IMR-90 (cell line): ENCODE measurements around the gene C5AR2. TPM values are rescaled to one million over a fixed set of nuclear protein-coding genes. Genes with fewer than 3 reads are reported as not detected.

Source experiments
- ATAC-seq: fragments of 200-7000 bp; cut with Tn5 transposase; 2 replicates; pipeline ENCODE4 v1.9.1; 2020; ENCODE audit warnings: low read depth, mild to moderate bottlenecking, moderate library complexity
- BruUV-seq: library from RNA; stranded (reverse); fragments of 400-500 nt; replicated peaks from 2 replicates; lab custom pipeline; 2021; lab: Mats Ljungman, UMichigan
- CTCF ChIA-PET: fragments of 300-600 bp; formaldehyde crosslinking; extraction: SDS; loops from one replicate; lab custom pipeline; 2021; ENCODE audit warnings: antibody characterized with exemption; lab: Yijun Ruan, JAX
- POLR2A ChIA-PET: fragments of 300-600 bp; sonication (Branson Sonifier 250); formaldehyde crosslinking; loops from one replicate; lab custom pipeline; 2022; ENCODE audit warnings: antibody characterized with exemption; ENCODE audit not compliant: unreplicated experiment; lab: Charles Lee
- DNase-seq: peaks from one replicate; pipeline ENCODE4 v3.0.0; 2013
- H2AFZ ChIP-seq: replicated peaks from 2 replicates; pipeline ENCODE3; 2013; ENCODE audit warnings: low read length, mild to moderate bottlenecking; ENCODE audit not compliant: poor library complexity
- H2AK5ac ChIP-seq: 2 replicates; pipeline ENCODE4 v1.6.1; 2013; ENCODE audit warnings: low read depth, low read length, inconsistent platforms
- H2AK9ac ChIP-seq: replicated peaks from 2 replicates; pipeline ENCODE3; 2013; ENCODE audit warnings: mild to moderate bottlenecking, low read depth, low read length, moderate library complexity; ENCODE audit not compliant: poor library complexity
- H2BK120ac ChIP-seq: 2 replicates; pipeline ENCODE4 v1.6.1; 2013; ENCODE audit warnings: low read depth, low read length, inconsistent platforms
- H2BK15ac ChIP-seq: 3 replicates; pipeline ENCODE4 v1.6.1; 2013; ENCODE audit warnings: low read depth, low read length, inconsistent platforms
- H2BK20ac ChIP-seq: 2 replicates; pipeline ENCODE4 v1.6.1; 2013; ENCODE audit warnings: low read depth, mild to moderate bottlenecking, inconsistent platforms, low read length, moderate library complexity
- H2BK5ac ChIP-seq: 2 replicates; pipeline ENCODE4 v1.6.1; 2013; ENCODE audit warnings: mild to moderate bottlenecking, low read depth, low read length, inconsistent platforms; ENCODE audit not compliant: poor library complexity, severe bottlenecking
- H3K14ac ChIP-seq: replicated peaks from 2 replicates; pipeline ENCODE4 v1.6.1; 2013; ENCODE audit warnings: low read depth, low read length, inconsistent platforms
- H3K18ac ChIP-seq: 2 replicates; pipeline ENCODE4 v1.6.1; 2013; ENCODE audit warnings: low read depth, low read length, control low read depth
- H3K23ac ChIP-seq: 2 replicates; pipeline ENCODE4 v1.6.1; 2013; ENCODE audit warnings: low read depth, low read length, inconsistent platforms
- H3K27ac ChIP-seq: 2 replicates; pipeline ENCODE4 v1.5.1; 2013; ENCODE audit warnings: mild to moderate bottlenecking, control low read depth, low read length; ENCODE audit not compliant: insufficient read depth
- H3K27me3 ChIP-seq: 2 replicates; pipeline ENCODE4 v1.6.1; 2013; ENCODE audit warnings: low read length; ENCODE audit not compliant: control insufficient read depth, insufficient read depth
- H3K36me3 ChIP-seq: 2 replicates; pipeline ENCODE4 v1.6.1; 2013; ENCODE audit warnings: low read length, mixed read lengths; ENCODE audit not compliant: control insufficient read depth, insufficient read depth
- H3K4ac ChIP-seq: 2 replicates; pipeline ENCODE4 v1.6.1; 2013; ENCODE audit warnings: low read depth, low read length, inconsistent platforms
- H3K4me1 ChIP-seq: 2 replicates; pipeline ENCODE4 v1.6.1; 2013; ENCODE audit warnings: low read length, mixed read lengths; ENCODE audit not compliant: control insufficient read depth, insufficient read depth
- H3K4me2 ChIP-seq: 2 replicates; pipeline ENCODE4 v1.6.1; 2013; ENCODE audit warnings: low read depth, mild to moderate bottlenecking, control low read depth, low read length, moderate library complexity
- H3K4me3 ChIP-seq: 2 replicates; pipeline ENCODE4 v1.5.1; 2013; ENCODE audit warnings: low read depth, mild to moderate bottlenecking, control low read depth, low read length, moderate library complexity; ENCODE audit not compliant: insufficient read depth
- H3K56ac ChIP-seq: 2 replicates; pipeline ENCODE4 v1.6.1; 2013; ENCODE audit warnings: low read length, inconsistent platforms; ENCODE audit not compliant: insufficient read depth; ENCODE audit errors: extremely low read depth
- H3K79me1 ChIP-seq, 2 experiments: 2 replicates each; pipeline ENCODE4 v1.6.1; 2013; ENCODE audit warnings: low read length in 2 of 2, inconsistent platforms in 1 of 2, low read depth in 1 of 2
- H3K9ac ChIP-seq: 2 replicates; pipeline ENCODE4 v1.6.1; 2013; ENCODE audit warnings: low read depth, low read length, control low read depth
- H3K9me1 ChIP-seq: 2 replicates; pipeline ENCODE4 v1.6.1; 2013; ENCODE audit warnings: low read length, inconsistent platforms; ENCODE audit not compliant: insufficient read depth
- H3K9me3 ChIP-seq: 2 replicates; pipeline ENCODE4 v1.6.1; 2013; ENCODE audit warnings: low read length; ENCODE audit not compliant: control insufficient read depth, insufficient read depth
- H4K20me1 ChIP-seq: 2 replicates; pipeline ENCODE4 v1.6.1; 2013; ENCODE audit warnings: low read length, inconsistent platforms; ENCODE audit not compliant: insufficient read depth
- H4K5ac ChIP-seq: 2 replicates; pipeline ENCODE4 v1.6.1; 2013; ENCODE audit warnings: mild to moderate bottlenecking, low read depth, low read length, control low read depth
- H4K8ac ChIP-seq, 2 experiments: 2 replicates each; pipeline ENCODE4 v1.6.1; 2013; ENCODE audit warnings: low read depth in 2 of 2, low read length in 2 of 2, control low read depth in 1 of 2, inconsistent platforms in 1 of 2
- H4K91ac ChIP-seq: 2 replicates; pipeline ENCODE4 v1.6.1; 2013; ENCODE audit warnings: low read depth, low read length, inconsistent platforms; ENCODE audit not compliant: insufficient read depth
- BHLHE40 ChIP-seq: fragments of 150-350 bp; IDR thresholded peaks from 2 replicates; pipeline ENCODE4 v1.6.1; 2016; ENCODE audit warnings: mild to moderate bottlenecking, low read depth, low read length
- CHD1 ChIP-seq: IDR thresholded peaks from 2 replicates; pipeline ENCODE4 v1.6.1; 2012; ENCODE audit warnings: low read depth, low read length, improper control_type of control experiment
- FOS ChIP-seq: fragments of 150-350 bp; IDR thresholded peaks from 2 replicates; pipeline ENCODE4 v1.6.1; 2016; ENCODE audit warnings: low read depth, low read length
- MXI1 ChIP-seq: IDR thresholded peaks from 2 replicates; pipeline ENCODE4 v1.6.1; 2012; ENCODE audit warnings: low read depth, mild to moderate bottlenecking, low read length, moderate library complexity, borderline replicate concordance
- NFE2L2 ChIP-seq: fragments of 150-350 bp; IDR thresholded peaks from 2 replicates; pipeline ENCODE4 v1.6.1; 2016; ENCODE audit warnings: low read depth, mild to moderate bottlenecking, low read length
- RCOR1 ChIP-seq: IDR thresholded peaks from 2 replicates; pipeline ENCODE4 v1.6.1; 2012; ENCODE audit warnings: mild to moderate bottlenecking, low read length, improper control_type of control experiment; ENCODE audit not compliant: insufficient replicate concordance
- RFX5 ChIP-seq: IDR thresholded peaks from 2 replicates; pipeline ENCODE4 v1.8.0; 2012; ENCODE audit warnings: low read depth, mild to moderate bottlenecking, low read length, moderate library complexity
- SMC3 ChIP-seq: fragments of 150-350 bp; IDR thresholded peaks from 2 replicates; pipeline ENCODE4 v1.6.1; 2016; ENCODE audit warnings: low read depth, mild to moderate bottlenecking, antibody characterized with exemption, low read length, moderate library complexity
- WGBS, 2 experiments: methylation state at CpG; one replicate each; pipeline versions ENCODE4 v1.1.5 to v1.1.7; 2013; ENCODE audit warnings: missing lambda C conversion rate in 2 of 2; ENCODE audit not compliant: insufficient read length in 1 of 2; ENCODE audit errors: extremely low coverage in 2 of 2; 5-methylcytosine and 5-hydroxymethylcytosine counted together
- dilution Hi-C: fragments of 300-500 bp; cut with HindIII; formaldehyde crosslinking; loops from one replicate; pipeline ENCODE4 v1.14.3; 2018; ENCODE audit warnings: low sequenced_read_pairs; ENCODE audit not compliant: unreplicated experiment
- in situ Hi-C: fragments of 300-500 bp; cut with MboI; formaldehyde crosslinking; loops from 3 replicates; pipeline ENCODE4 v1.14.3; 2019; ENCODE audit warnings: low sequenced_read_pairs, inconsistent platforms, mixed read lengths
- intact Hi-C: fragments of 100-400 bp; cut with micrococcal nuclease; formaldehyde crosslinking; loops from 2 replicates; pipeline ENCODE4 v1.10.0; 2022
- polyA plus RNA-seq, 3 experiments: library from polyadenylated mRNA; depleted of rRNA; stranded (reverse); fragments of >200 nt; gene quantifications; 2 replicates each; pipeline ENCODE4 v1.2.3, GENCODE V29; 2012; ENCODE audit warnings: low replicate concordance in 1 of 3
- total RNA-seq: library from RNA; depleted of rRNA; stranded (reverse); fragments of >200 nt; gene quantifications from 2 replicates; pipeline ENCODE4 v1.2.3, GENCODE V29; 2012
- TF ChIP-seq, protein P1 (sequence below): fragments of 150-350 bp; IDR thresholded peaks from 2 replicates; pipeline ENCODE4 v1.6.1; 2016; ENCODE audit warnings: low read depth, mild to moderate bottlenecking, low read length, moderate library complexity, borderline replicate concordance

C5AR2 gene
- total and polyA plus RNA-seq, 2 of the 4 experiments (the other 2 are of a cell fraction), result not detected

DNA sequence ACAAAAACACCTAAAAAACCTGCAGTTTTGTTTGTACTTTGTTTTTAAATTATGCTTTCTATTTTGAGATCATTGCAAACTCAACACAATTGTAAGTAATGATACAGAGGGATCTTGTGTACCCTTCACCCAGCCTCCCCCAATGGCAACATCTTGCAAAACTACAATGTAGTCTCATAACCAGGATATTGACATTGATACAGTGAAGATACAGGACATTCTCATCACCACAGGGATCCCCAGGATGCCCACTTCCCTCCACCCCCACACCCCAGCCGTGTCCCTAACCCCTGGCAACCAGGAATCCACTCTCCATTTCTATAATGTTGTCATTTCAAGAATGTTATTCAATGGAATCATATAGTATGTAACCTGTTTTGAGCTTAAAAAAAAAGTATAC is 10.3 kb upstream of the C5AR2 start:
- Histone ChIP-seq H3K14ac (no peak overlapping the region), H2AFZ (no peak overlapping the region), H3K79me1 (no peaks in the 10 kb centered on the region), H3K56ac (no peak overlapping the region), H2BK5ac (no peak overlapping the region), H2BK120ac (no peak overlapping the region), H3K9me1 (0 out of 2 replicates have a peak, but pooled peaks cover 3% of the 10 kb centered on the region), H4K20me1 (no peaks in the 10 kb centered on the region), H2AK5ac (no peak overlapping the region), H3K9me3 (peaks cover 2% of the 10 kb centered on the region), H2BK20ac (no peak overlapping the region), H3K9ac (no peak overlapping the region), H3K4me3 (no peak overlapping the region), H3K27ac (no peak overlapping the region), H4K5ac (no peak overlapping the region), H3K36me3 (no peaks in the 10 kb centered on the region), H3K4me1 (no peaks in the 10 kb centered on the region), H3K23ac (no peak overlapping the region), H3K18ac (no peak overlapping the region), H2BK15ac (no peak overlapping the region), H3K4ac (no peak overlapping the region), H3K27me3 (peaks cover 8% of the 10 kb centered on the region), H3K4me2 (no peak overlapping the region), H4K91ac (no peak overlapping the region), H2AK9ac (no peak overlapping the region), H4K8ac (no peak overlapping the region)
- ChIA-PET CTCF (interaction anchor here (0.6 kb wide), 1 partner anchor 11 kb away, joined by 5 read pairs; no protein-coding TSS in a partner anchor), POLR2A (no interaction called here)
- DNase-seq (no peak), ATAC-seq (no peak)
- dilution Hi-C loops (no loop called here), in situ Hi-C loops (no loop called here), intact Hi-C loops (no loop called here)
- BruUV-seq, result no TSS peak
- TF ChIP-seq MXI1, result no peak
- no peak for TF ChIP-seq BHLHE40
- TF ChIP-seq, protein P1, sequence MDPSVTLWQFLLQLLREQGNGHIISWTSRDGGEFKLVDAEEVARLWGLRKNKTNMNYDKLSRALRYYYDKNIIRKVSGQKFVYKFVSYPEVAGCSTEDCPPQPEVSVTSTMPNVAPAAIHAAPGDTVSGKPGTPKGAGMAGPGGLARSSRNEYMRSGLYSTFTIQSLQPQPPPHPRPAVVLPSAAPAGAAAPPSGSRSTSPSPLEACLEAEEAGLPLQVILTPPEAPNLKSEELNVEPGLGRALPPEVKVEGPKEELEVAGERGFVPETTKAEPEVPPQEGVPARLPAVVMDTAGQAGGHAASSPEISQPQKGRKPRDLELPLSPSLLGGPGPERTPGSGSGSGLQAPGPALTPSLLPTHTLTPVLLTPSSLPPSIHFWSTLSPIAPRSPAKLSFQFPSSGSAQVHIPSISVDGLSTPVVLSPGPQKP, result no peak
- no peak for TF ChIP-seq RCOR1
- no peak for TF ChIP-seq RFX5
- TF ChIP-seq CHD1, result no peak
- TF ChIP-seq SMC3, result no peak
- no peak for TF ChIP-seq FOS
- no peak for TF ChIP-seq NFE2L2
- no CpG with 5 or more reads among the region's 1 CpG for WGBS, 2 experiments
